Loucy (cell line): ENCODE results near the gene BCL11A.

Experiments used
- EZH2phosphoT487 ChIP-seq: fragments of 200-600 bp; IDR thresholded peaks from 2 replicates; pipeline ENCODE4 v1.6.1; 2018; ENCODE audit warnings: antibody characterized with exemption, mild to moderate bottlenecking, moderate library complexity, borderline replicate concordance
- TF ChIP-seq, protein P1 (sequence below): fragments of 200-600 bp; sonication (generic); conservative IDR thresholded peaks from 2 replicates; pipeline ENCODE4 v1.5.1; 2014; ENCODE audit warnings: mild to moderate bottlenecking, antibody characterized with exemption, low read length

DNA sequence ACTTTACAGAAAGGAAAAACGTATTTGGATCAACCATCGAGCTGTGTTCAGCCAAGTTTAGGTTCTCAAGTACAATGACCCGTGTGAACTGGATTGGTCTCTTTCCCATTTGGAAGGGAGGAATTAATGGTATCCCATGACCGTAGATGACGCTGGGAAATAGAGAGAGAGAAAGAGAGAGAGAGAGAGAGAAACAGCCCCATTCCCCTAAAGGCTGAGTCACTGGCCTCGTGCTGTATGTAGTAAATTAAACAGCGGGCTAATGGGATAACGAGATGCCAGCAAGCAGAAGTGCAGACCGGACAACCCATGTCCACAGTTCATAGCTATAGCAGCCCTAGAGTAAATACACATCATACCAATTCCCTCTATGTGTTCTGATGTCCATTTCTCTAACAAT, 99.6 kb downstream of the BCL11A start:
- TF ChIP-seq, protein P1, sequence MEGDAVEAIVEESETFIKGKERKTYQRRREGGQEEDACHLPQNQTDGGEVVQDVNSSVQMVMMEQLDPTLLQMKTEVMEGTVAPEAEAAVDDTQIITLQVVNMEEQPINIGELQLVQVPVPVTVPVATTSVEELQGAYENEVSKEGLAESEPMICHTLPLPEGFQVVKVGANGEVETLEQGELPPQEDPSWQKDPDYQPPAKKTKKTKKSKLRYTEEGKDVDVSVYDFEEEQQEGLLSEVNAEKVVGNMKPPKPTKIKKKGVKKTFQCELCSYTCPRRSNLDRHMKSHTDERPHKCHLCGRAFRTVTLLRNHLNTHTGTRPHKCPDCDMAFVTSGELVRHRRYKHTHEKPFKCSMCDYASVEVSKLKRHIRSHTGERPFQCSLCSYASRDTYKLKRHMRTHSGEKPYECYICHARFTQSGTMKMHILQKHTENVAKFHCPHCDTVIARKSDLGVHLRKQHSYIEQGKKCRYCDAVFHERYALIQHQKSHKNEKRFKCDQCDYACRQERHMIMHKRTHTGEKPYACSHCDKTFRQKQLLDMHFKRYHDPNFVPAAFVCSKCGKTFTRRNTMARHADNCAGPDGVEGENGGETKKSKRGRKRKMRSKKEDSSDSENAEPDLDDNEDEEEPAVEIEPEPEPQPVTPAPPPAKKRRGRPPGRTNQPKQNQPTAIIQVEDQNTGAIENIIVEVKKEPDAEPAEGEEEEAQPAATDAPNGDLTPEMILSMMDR = no peak
- no peak for TF ChIP-seq EZH2phosphoT487
